Measurements from ENCODE around the gene ZNF14.
"Not testable (repeated sequence)": the region's sequence is repeated elsewhere in the genome, so short reads cannot be mapped to it uniquely, and the experiment has no call there.

ZNF14 gene

GRCh38 chr19:19746286-19747213 is 13.6 kb upstream of the ZNF14 start:
- DNase-seq = no peak

GRCh38 chr19:19745496-19746285 is 12.8 kb upstream of the ZNF14 start:
- DNase-seq = no peak

- no peak for DNase-seq
Measured at GRCh38 chr19:19744641-19745040, 11.7 kb upstream of the ZNF14 start.

- not testable (repeated sequence) for DNase-seq
Measured at GRCh38 chr19:19743921-19744320, 11.0 kb upstream of the ZNF14 start.

- DNase-seq = no peak
Measured at GRCh38 chr19:19743176-19743575, 10.3 kb upstream of the ZNF14 start.

- no peak for DNase-seq
Measured at GRCh38 chr19:19742773-19743172, 9.9 kb upstream of the ZNF14 start.

- DNase-seq = no peak
Measured at GRCh38 chr19:19741184-19741583, 8.3 kb upstream of the ZNF14 start.

- DNase-seq = no peak
Measured at GRCh38 chr19:19740755-19741154, 7.8 kb upstream of the ZNF14 start.

GRCh38 chr19:19738564-19738963 is 5.7 kb upstream of the ZNF14 start:
- no peak for DNase-seq

- no peak for DNase-seq
Measured at GRCh38 chr19:19737559-19738332, 4.8 kb upstream of the ZNF14 start.

GRCh38 chr19:19721896-19722295 is 11.0 kb downstream of the ZNF14 start:
- DNase-seq = no peak

GRCh38 chr19:19719798-19720197 is 13.1 kb downstream of the ZNF14 start:
- DNase-seq = no peak

GRCh38 chr19:19711934-19712828 is 20.7 kb downstream of the ZNF14 start:
- no peak for DNase-seq

GRCh38 chr19:19711306-19711933 is 21.5 kb downstream of the ZNF14 start:
- DNase-seq = no peak

- no peak for DNase-seq
Measured at GRCh38 chr19:19710506-19710905, 22.4 kb downstream of the ZNF14 start.

- DNase-seq = no peak
Measured at GRCh38 chr19:19704836-19705235, 28.1 kb downstream of the ZNF14 start.

GRCh38 chr19:19700493-19700892 is 32.4 kb downstream of the ZNF14 start:
- not testable (repeated sequence) for DNase-seq

- DNase-seq = no peak
Measured at GRCh38 chr19:19697589-19697988, 35.3 kb downstream of the ZNF14 start.

- DNase-seq = no peak
Measured at GRCh38 chr19:19696386-19696785, 36.5 kb downstream of the ZNF14 start.

GRCh38 chr19:19691683-19692082 is 41.2 kb downstream of the ZNF14 start:
- DNase-seq = no peak

- not testable (repeated sequence) for DNase-seq
Measured at GRCh38 chr19:19689023-19689422, 43.9 kb downstream of the ZNF14 start.

- DNase-seq = no peak
Measured at GRCh38 chr19:19687090-19687489, 45.8 kb downstream of the ZNF14 start.

Data from activated CD4-positive, CD25-positive, alpha-beta regulatory T cell (primary cell).